SH-SY5Y (cell line): ENCODE measurements around the gene TUBB.

Experiments
- GATA2 ChIP-seq: IDR thresholded peaks from 2 replicates; pipeline ENCODE4 v1.6.1; 2011; ENCODE audit warnings: mild to moderate bottlenecking, low read depth, low read length
- GATA3 ChIP-seq: IDR thresholded peaks from 2 replicates; pipeline ENCODE4 v1.6.1; 2011; ENCODE audit warnings: low read depth, mild to moderate bottlenecking, low read length, moderate library complexity

DNA sequence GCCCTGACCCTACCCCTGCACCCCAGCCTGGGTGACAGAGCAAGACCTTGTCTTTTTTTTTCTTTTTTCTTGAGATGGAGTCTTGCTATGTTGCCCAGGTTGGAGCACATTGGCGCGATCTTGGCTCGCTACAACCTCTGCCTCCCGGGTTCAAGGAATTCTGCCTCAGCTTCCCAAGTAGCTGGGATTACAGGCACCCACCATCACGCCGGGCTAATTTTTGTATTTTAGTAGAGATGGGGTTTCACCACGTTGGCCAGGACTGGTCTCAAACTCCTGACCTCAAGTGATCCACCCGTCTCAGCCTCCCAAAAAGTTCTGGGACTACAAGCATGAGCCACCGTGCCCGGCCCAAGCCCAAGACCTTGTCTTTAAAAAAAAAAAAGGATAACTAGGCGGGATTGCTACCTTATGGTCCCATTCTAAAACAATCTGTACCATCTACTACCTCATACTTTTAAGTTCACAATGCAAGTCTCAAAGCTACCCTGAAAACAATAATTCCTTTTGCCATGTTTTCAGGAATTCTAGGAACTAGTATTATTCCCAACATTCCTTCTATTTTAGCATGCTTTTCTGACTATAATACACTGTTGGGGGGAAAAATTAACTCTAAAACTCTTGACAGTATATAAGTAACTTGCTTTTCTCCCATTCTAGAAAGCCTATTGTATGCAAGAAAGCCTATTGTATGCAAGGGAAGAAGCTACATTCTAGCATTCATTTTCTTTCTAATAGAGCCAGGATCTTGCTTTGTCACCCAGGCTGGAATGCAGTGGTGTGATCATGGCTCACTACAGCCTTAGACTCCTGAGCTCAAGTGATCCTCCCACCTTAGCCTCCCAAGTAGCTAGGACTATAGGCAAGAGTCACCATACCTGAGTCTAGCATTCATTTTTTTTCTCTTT is 6.6 kb downstream of the TUBB start:
- TF ChIP-seq GATA2 = no peak
- TF ChIP-seq GATA3 = no peak
